Gastrocnemius medialis (tissue), 4 donors: ENCODE results near the gene TWSG1. TPM values are rescaled to one million over a fixed set of nuclear protein-coding genes. Genes with fewer than 3 reads are reported as not detected.

Source experiments
- ATAC-seq, 2 donors: fragments of 150-250 bp; one replicate each; pipeline ENCODE4 v1.9.1; 2016
- DNase-seq, 2 donors: peaks; one replicate each; pipeline ENCODE4 v3.0.0-alpha.2; 2019
- H3K27ac ChIP-seq, 4 donors: fragments of 200-600 bp; sonication (generic); 1 replicate in 1 of 4; 2 replicates in 3 of 4; pipeline ENCODE4 v1.5.1; 2016 to 2018; ENCODE audit warnings: mild to moderate bottlenecking in 2 of 4, moderate library complexity in 1 of 4
- H3K27me3 ChIP-seq, 3 donors: fragments of 200-600 bp; sonication (generic) in 2 of 3; 1 replicate in 1 of 3; 2 replicates in 2 of 3; pipeline versions ENCODE4 v1.5.1 to v1.6.0; 2016 to 2019; ENCODE audit warnings: mild to moderate bottlenecking in 1 of 3, moderate library complexity in 1 of 3
- H3K36me3 ChIP-seq, 2 donors: fragments of 200-600 bp; sonication (generic) in 1 of 2; one replicate each; pipeline ENCODE4 v1.5.1; 2017 to 2018
- H3K4me1 ChIP-seq, 2 donors: fragments of 200-600 bp; sonication (generic) in 1 of 2; one replicate each; pipeline ENCODE4 v1.5.1; 2016 to 2017; ENCODE audit warnings: mild to moderate bottlenecking in 2 of 2
- H3K4me3 ChIP-seq, 4 donors: fragments of 200-600 bp; sonication (generic) in 3 of 4; 1 replicate in 1 of 4; 2 replicates in 3 of 4; pipeline ENCODE4 v1.5.1; 2016 to 2019; ENCODE audit warnings: mild to moderate bottlenecking in 2 of 4
- H3K9me3 ChIP-seq, 3 donors: fragments of 200-600 bp; sonication (generic) in 2 of 3; 1 replicate in 1 of 3; 2 replicates in 2 of 3; pipeline ENCODE4 v1.5.1; 2016 to 2019
- POLR2A ChIP-seq, 2 donors: fragments of 450-650 bp; IDR thresholded peaks; one replicate each; pipeline ENCODE4 v1.6.1; 2017; ENCODE audit warnings: antibody characterized with exemption in 2 of 2, mild to moderate bottlenecking in 2 of 2, moderate library complexity in 2 of 2
- in situ Hi-C, 4 donors: fragments of 200-750 bp; cut with MboI; loops; one replicate each; pipeline versions ENCODE4 v1.15.0 to v1.8.0; 2017; ENCODE audit warnings: low sequenced_read_pairs in 4 of 4
- intact Hi-C: fragments of 100-400 bp; cut with DNase I; formaldehyde crosslinking; loops from one replicate; pipeline ENCODE4 v1.15.1; 2023; ENCODE audit warnings: low total_unique reads
- total RNA-seq, 4 donors: library from RNA; depleted of rRNA; stranded (reverse); fragments of >200 nt; gene quantifications; one replicate each; pipeline versions ENCODE4 v1.1.0 to v1.2.3, GENCODE V29; 2016
- TF ChIP-seq, protein P1 (sequence below), 5 experiments: fragments of 450-650 bp in 3 of 5; fragments of 200-600 bp in 2 of 5; sonication (generic) in 2 of 5; IDR thresholded peaks in 4 of 5; conservative IDR thresholded peaks in 1 of 5; 1 replicate in 4 of 5; 2 replicates in 1 of 5; pipeline ENCODE4 v1.5.1; 2016 to 2019; ENCODE audit warnings: antibody characterized with exemption in 5 of 5, mild to moderate bottlenecking in 3 of 5, moderate library complexity in 3 of 5

TWSG1 gene
- total RNA-seq, 4 donors from 2014 or later, result 5.3 to 9.5 (median 8.1) TPM

DNA sequence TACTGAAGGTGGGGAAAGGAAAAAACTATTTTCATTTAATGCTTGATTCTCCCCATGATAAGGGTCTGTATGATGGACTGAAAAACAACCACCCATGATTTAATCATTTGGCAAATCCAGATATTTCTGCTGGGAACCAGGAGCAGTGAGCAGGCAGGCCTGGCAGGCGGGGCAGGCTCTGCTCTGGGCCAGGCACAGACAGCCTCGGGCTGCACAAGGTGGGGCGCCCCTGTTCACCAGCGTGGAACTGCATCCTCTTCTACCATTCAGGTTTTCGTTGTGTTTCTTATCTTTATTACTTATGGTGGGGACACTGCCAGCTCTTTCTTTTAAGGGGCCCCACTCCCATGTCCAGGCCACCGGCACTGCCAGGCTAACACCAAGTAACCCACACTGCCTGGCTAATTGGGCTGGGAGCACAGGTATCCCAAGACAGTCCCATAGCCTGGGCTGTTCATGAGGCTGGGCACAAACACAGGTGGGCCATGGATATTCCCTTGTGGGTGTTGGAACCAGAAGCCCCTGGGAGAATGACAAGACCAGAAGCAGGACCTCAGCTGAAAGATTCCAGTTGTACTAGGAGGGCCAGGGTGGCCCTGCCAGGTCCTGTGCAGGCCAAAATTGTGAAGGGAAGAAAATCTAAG lies 83.6 kb downstream of the TWSG1 start:
- H3K27me3 ChIP-seq, result no peaks in the 10 kb centered on the region
- intact Hi-C loops (no loop called here), in situ Hi-C loops (no loop called here)
- ATAC-seq (no peak), DNase-seq (no peak)
- H3K36me3 ChIP-seq, result no peaks in the 10 kb centered on the region
- peaks cover 0 to 3% of the 10 kb centered on the region in 2 donors for H3K4me1 ChIP-seq
- H3K27ac ChIP-seq, result no peak overlapping the region
- no peak overlapping the region for H3K4me3 ChIP-seq
- TF ChIP-seq, protein P1, sequence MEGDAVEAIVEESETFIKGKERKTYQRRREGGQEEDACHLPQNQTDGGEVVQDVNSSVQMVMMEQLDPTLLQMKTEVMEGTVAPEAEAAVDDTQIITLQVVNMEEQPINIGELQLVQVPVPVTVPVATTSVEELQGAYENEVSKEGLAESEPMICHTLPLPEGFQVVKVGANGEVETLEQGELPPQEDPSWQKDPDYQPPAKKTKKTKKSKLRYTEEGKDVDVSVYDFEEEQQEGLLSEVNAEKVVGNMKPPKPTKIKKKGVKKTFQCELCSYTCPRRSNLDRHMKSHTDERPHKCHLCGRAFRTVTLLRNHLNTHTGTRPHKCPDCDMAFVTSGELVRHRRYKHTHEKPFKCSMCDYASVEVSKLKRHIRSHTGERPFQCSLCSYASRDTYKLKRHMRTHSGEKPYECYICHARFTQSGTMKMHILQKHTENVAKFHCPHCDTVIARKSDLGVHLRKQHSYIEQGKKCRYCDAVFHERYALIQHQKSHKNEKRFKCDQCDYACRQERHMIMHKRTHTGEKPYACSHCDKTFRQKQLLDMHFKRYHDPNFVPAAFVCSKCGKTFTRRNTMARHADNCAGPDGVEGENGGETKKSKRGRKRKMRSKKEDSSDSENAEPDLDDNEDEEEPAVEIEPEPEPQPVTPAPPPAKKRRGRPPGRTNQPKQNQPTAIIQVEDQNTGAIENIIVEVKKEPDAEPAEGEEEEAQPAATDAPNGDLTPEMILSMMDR (IDR thresholded peaks at IDR 0.05 in 4 of 5, conservative IDR thresholded peaks at IDR 0.05 in 1 of 5), result no peak
- no peak for TF ChIP-seq POLR2A (IDR thresholded peaks at IDR 0.05)
- no peaks in the 10 kb centered on the region for H3K9me3 ChIP-seq

DNA sequence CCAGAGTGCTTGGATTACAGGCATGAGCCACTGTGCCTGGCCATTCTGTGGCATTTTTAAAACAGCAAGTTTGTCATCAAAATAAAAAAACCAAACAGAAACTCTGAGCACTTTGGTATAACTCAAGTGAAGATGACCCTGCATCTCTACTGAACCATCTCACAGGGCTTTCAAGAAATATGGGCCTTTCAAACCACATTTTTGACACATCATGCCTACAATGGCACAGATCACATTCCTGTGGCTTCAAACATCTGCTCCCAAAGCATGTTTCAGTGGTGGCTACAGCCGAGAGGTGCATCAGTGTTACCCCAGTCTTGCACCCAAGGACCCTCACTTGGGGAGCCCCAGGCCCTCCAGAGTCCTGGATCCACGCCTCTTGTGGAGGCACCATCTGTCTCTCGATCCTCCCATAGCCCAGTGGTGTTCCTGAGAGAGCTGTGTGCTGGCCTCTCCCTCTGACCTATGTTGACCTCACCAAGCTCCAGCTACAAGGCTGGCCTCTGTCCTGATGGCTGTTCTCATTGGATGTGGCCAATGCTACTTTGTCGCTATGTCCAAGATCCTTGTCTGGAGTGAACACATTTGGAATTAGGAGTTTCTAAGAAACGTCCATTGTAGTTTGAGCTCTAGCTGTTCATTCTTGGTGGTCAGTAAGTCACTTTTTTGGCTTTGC lies 85.5 kb downstream of the TWSG1 start:
- no peak for ATAC-seq
- no peak for TF ChIP-seq POLR2A (IDR thresholded peaks at IDR 0.05)
- TF ChIP-seq, protein P1 (IDR thresholded peaks at IDR 0.05 in 4 of 5, conservative IDR thresholded peaks at IDR 0.05 in 1 of 5), result no peak
- no peaks in the 10 kb centered on the region for H3K36me3 ChIP-seq
- H3K27me3 ChIP-seq, result no peaks in the 10 kb centered on the region
- no peak overlapping the region for H3K4me3 ChIP-seq
- H3K27ac ChIP-seq, result no peak overlapping the region
- peaks cover 0 to 3% of the 10 kb centered on the region in 2 donors for H3K4me1 ChIP-seq
- intact Hi-C loops (no loop called here), in situ Hi-C loops (no loop called here)
- no peak for DNase-seq
- no peaks in the 10 kb centered on the region for H3K9me3 ChIP-seq

DNA sequence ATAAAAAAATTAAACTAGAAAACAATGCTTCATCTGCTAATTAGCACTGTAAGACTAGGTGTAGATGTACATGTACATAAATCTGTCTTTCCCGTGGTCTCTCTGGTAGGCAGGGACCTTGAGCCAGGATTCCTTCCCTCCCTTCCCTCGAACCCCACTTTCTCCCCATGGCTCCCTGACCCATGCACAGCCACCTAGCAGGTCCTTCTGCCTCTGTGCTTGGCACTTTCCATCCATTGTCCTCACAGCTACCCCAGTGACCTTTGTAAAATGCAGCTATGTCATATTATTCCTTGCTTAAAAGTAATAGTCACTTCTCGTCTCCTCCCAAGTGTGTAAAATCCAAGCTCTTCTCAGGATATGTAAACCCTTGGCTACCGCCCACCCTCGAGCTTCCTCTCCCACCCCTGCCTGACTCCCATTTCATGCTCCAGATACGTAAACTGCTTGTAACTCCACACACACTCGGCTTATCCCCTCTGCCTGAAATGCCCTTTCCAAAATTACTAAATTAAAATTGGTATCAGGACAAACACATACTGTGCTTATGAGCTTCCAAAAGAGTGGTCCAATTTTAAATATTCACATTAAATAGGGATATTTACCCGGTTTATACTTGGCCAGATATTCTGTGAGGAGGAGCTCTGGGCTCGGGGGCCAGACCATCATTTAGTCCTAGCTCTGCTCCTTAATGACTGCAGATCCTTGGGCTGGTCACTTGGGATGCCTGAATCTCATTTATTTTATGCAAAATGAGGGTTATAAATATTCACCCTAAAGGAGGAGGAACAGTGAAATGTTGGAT lies 86.7 kb downstream of the TWSG1 start:
- TF ChIP-seq, protein P1 (IDR thresholded peaks at IDR 0.05 in 4 of 5, conservative IDR thresholded peaks at IDR 0.05 in 1 of 5), result no peak
- no peak for TF ChIP-seq POLR2A (IDR thresholded peaks at IDR 0.05)
- H3K36me3 ChIP-seq, result no peaks in the 10 kb centered on the region
- no peaks in the 10 kb centered on the region for H3K27me3 ChIP-seq
- H3K9me3 ChIP-seq, result no peaks in the 10 kb centered on the region
- in situ Hi-C loops (no loop called here), intact Hi-C loops (no loop called here)
- DNase-seq (no peak), ATAC-seq (no peak)
- peaks cover 0 to 3% of the 10 kb centered on the region in 2 donors for H3K4me1 ChIP-seq
- no peak overlapping the region for H3K27ac ChIP-seq
- H3K4me3 ChIP-seq, result no peak overlapping the region

DNA sequence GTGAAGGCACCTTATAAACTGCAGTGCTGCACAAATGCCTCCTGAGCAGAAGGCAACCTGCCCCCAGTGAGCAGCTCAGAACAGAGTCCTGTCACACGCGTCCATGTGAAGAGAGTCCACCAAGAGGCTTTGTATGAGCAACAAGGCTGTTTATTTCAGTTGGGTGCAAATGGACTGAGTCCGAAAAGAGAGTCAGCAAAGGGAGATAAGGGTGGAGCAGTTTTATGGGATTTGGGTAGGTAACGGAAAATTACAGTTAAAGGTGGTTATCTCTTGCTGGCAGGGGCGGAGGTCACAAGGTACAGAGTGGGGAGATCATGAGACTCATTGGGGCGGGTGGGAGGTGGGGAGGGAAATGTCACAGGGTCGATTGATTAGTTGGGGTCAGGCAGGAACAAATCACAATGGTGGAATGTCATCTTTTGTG lies 87.3 kb downstream of the TWSG1 start:
- intact Hi-C loops (no loop called here), in situ Hi-C loops (no loop called here)
- no peak overlapping the region for H3K27ac ChIP-seq
- no peaks in the 10 kb centered on the region for H3K9me3 ChIP-seq
- H3K4me1 ChIP-seq, result peaks cover 0 to under 1% of the 10 kb centered on the region in 2 donors
- no peaks in the 10 kb centered on the region for H3K27me3 ChIP-seq
- TF ChIP-seq, protein P1 (IDR thresholded peaks at IDR 0.05 in 4 of 5, conservative IDR thresholded peaks at IDR 0.05 in 1 of 5), result no peak
- no peak for TF ChIP-seq POLR2A (IDR thresholded peaks at IDR 0.05)
- no peak overlapping the region for H3K4me3 ChIP-seq
- DNase-seq, result no peak
- no peaks in the 10 kb centered on the region for H3K36me3 ChIP-seq
- no peak for ATAC-seq
